Astrocyte (in vitro differentiated cells and primary cell): ENCODE data around the gene OXTR. TPM values are rescaled to one million over a fixed set of nuclear protein-coding genes. Genes with fewer than 3 reads are reported as not detected.
A peak's percentile ranks its signal among the peaks of the same experiment; 100 is the strongest.

Experiments
- DNase-seq: peaks from one replicate; pipeline ENCODE4 v3.0.0-alpha.2; 2010; ENCODE audit warnings: low read depth
- FAIRE-seq: peaks from 2 replicates; lab custom pipeline; 2011; peaks lifted over from hg19 to GRCh38; lab: Jason Lieb, UNC
- H2AFZ ChIP-seq: 2 replicates; pipeline ENCODE4 v1.6.0; 2012; ENCODE audit warnings: low read depth, low read length, inconsistent platforms
- H3K27ac ChIP-seq: 2 replicates; pipeline ENCODE4 v1.5.1; 2011; ENCODE audit warnings: low read depth, low read length, inconsistent platforms
- H3K27me3 ChIP-seq: 2 replicates; pipeline ENCODE4 v1.6.0; 2011; ENCODE audit warnings: low read length, inconsistent platforms; ENCODE audit not compliant: insufficient read depth
- H3K36me3 ChIP-seq: 2 replicates; pipeline ENCODE4 v1.5.1; 2011; ENCODE audit warnings: low read length, inconsistent platforms; ENCODE audit not compliant: insufficient read depth
- H3K4me1 ChIP-seq: 2 replicates; pipeline ENCODE4 v1.5.1; 2011; ENCODE audit warnings: low read length, inconsistent platforms; ENCODE audit not compliant: insufficient read depth
- H3K4me2 ChIP-seq: 2 replicates; pipeline ENCODE4 v1.6.0; 2012; ENCODE audit warnings: low read length, inconsistent platforms
- H3K4me3 ChIP-seq: 2 replicates; pipeline ENCODE4 v1.5.1; 2011; ENCODE audit warnings: low read depth, mild to moderate bottlenecking, low read length, inconsistent platforms; ENCODE audit not compliant: insufficient read depth
- H3K79me2 ChIP-seq: 2 replicates; pipeline ENCODE4 v1.6.0; 2012; ENCODE audit warnings: mild to moderate bottlenecking, low read length, inconsistent platforms; ENCODE audit not compliant: insufficient read depth
- H3K9ac ChIP-seq: 2 replicates; pipeline ENCODE4 v1.6.0; 2012; ENCODE audit warnings: mild to moderate bottlenecking, low read length, inconsistent platforms
- H3K9me3 ChIP-seq: 2 replicates; pipeline ENCODE4 v1.5.1; 2012; ENCODE audit warnings: low read depth, mild to moderate bottlenecking, low read length, inconsistent platforms; ENCODE audit not compliant: insufficient read depth
- H4K20me1 ChIP-seq: 2 replicates; pipeline ENCODE4 v1.6.0; 2012; ENCODE audit warnings: low read length, inconsistent platforms; ENCODE audit not compliant: insufficient read depth
- H3K27ac Mint-ChIP-seq: one replicate; pipeline ENCODE4 v1.8.0; 2021; ENCODE audit warnings: mild to moderate bottlenecking, mixed read lengths; ENCODE audit not compliant: unreplicated experiment
- H3K27me3 Mint-ChIP-seq: one replicate; pipeline ENCODE4 v1.8.0; 2021; ENCODE audit warnings: low read depth, mixed read lengths; ENCODE audit not compliant: unreplicated experiment
- H3K36me3 Mint-ChIP-seq: one replicate; pipeline ENCODE4 v1.8.0; 2021; ENCODE audit warnings: low read depth, mixed read lengths; ENCODE audit not compliant: unreplicated experiment
- H3K4me1 Mint-ChIP-seq: one replicate; pipeline ENCODE4 v1.8.0; 2021; ENCODE audit warnings: low read depth, mixed read lengths; ENCODE audit not compliant: unreplicated experiment
- H3K4me3 Mint-ChIP-seq: one replicate; pipeline ENCODE4 v1.8.0; 2021; ENCODE audit warnings: mild to moderate bottlenecking, moderate library complexity, mixed read lengths; ENCODE audit not compliant: unreplicated experiment
- H3K9me3 Mint-ChIP-seq: one replicate; pipeline ENCODE4 v1.8.0; 2021; ENCODE audit warnings: mild to moderate bottlenecking, mixed read lengths; ENCODE audit not compliant: unreplicated experiment
- CTCF ChIP-seq: IDR thresholded peaks from 2 replicates; pipeline ENCODE4 v1.5.1; 2011; ENCODE audit warnings: low read depth, mild to moderate bottlenecking, inconsistent platforms, low read length, moderate library complexity; ENCODE audit not compliant: insufficient read depth
- EZH2 ChIP-seq: IDR thresholded peaks from 2 replicates; pipeline ENCODE4 v1.6.1; 2012; ENCODE audit warnings: mild to moderate bottlenecking, low read length, inconsistent platforms; ENCODE audit not compliant: insufficient read depth
- total RNA-seq: library from RNA; stranded (reverse); gene quantifications from 2 replicates; pipeline ENCODE4 v1.2.1, GENCODE V29; 2021

OXTR gene
- total RNA-seq, 1 donor from 2014 or later: 3.0 TPM

- Histone ChIP-seq H2AFZ (no peak overlapping the region), H3K36me3 (no peaks in the 10 kb centered on the region), H3K9ac (no peak overlapping the region), H3K4me1 (peaks cover 33% of the 10 kb centered on the region), H3K4me3 (no peak overlapping the region), H3K27ac (no peak overlapping the region), H3K79me2 (peaks cover 2% of the 10 kb centered on the region), H3K4me2 (no peak overlapping the region), H3K9me3 (no peaks in the 10 kb centered on the region), H4K20me1 (no peaks in the 10 kb centered on the region), H3K27me3 (no peaks in the 10 kb centered on the region)
- Mint-ChIP-seq H3K9me3 (no peaks in the 10 kb centered on the region), H3K4me3 (no peak overlapping the region), H3K36me3 (no peaks in the 10 kb centered on the region), H3K27ac (no peak overlapping the region), H3K27me3 (peaks cover 6% of the 10 kb centered on the region), H3K4me1 (peaks cover 8% of the 10 kb centered on the region)
- TF ChIP-seq CTCF: no peak
- FAIRE-seq: no peak
- DNase-seq: no peak
These were observed 4.6 kb upstream of the OXTR start for GRCh38 chr3:8773941-8774542.

- H3K27me3 ChIP-seq: no peaks in the 10 kb centered on the region
- peaks cover 4% of the 10 kb centered on the region for H3K4me1 Mint-ChIP-seq
- FAIRE-seq: no peak
- no peak for DNase-seq
- TF ChIP-seq EZH2: peak; percentile 53
- no peak for TF ChIP-seq CTCF
- peak overlapping the region; percentile 79 for H3K4me3 ChIP-seq
- H4K20me1 ChIP-seq: peaks cover 34% of the 10 kb centered on the region
- H3K36me3 Mint-ChIP-seq: peaks cover 2% of the 10 kb centered on the region
- peaks cover 16% of the 10 kb centered on the region for H3K36me3 ChIP-seq
- peak overlapping the region; percentile 98 for H3K4me2 ChIP-seq
- no peaks in the 10 kb centered on the region for H3K9me3 ChIP-seq
- no peaks in the 10 kb centered on the region for H3K9me3 Mint-ChIP-seq
- peaks cover 54% of the 10 kb centered on the region for H3K79me2 ChIP-seq
- H2AFZ ChIP-seq: peak overlapping the region; percentile 86
- H3K27me3 Mint-ChIP-seq: peaks cover 32% of the 10 kb centered on the region
- H3K27ac Mint-ChIP-seq: no peak overlapping the region
- H3K27ac ChIP-seq: peak overlapping the region; percentile 74
- H3K4me3 Mint-ChIP-seq: peak overlapping the region; percentile 82
- peaks cover 51% of the 10 kb centered on the region for H3K4me1 ChIP-seq
- peak overlapping the region; percentile 85 for H3K9ac ChIP-seq
These were observed 887 bp downstream of the OXTR start for GRCh38 chr3:8768364-8769087.
